SK-N-SH (cell line): Measurements from ENCODE around the gene HRH1. TPM values are rescaled to one million over a fixed set of nuclear protein-coding genes. Genes with fewer than 3 reads are reported as not detected.

Source experiments
- CTCF ChIA-PET: fragments of 300-600, 350-600 bp; formaldehyde crosslinking; extraction: SDS; loops from one replicate; lab custom pipeline; 2021; lab: Yijun Ruan, JAX
- POLR2A ChIA-PET: fragments of 350-600 bp; sonication (Branson Sonifier 250); formaldehyde crosslinking; extraction: SDS; loops from one replicate; lab custom pipeline; 2020; ENCODE audit warnings: antibody characterized with exemption, inconsistent platforms; lab: Yijun Ruan, JAX
- DNase-seq: peaks from one replicate; pipeline ENCODE4 v3.0.0; 2012
- H2AFZ ChIP-seq: fragments of 200-600 bp; sonication (generic); 2 replicates; pipeline ENCODE4 v1.8.1; 2016; ENCODE audit warnings: antibody characterized with exemption, mild to moderate bottlenecking, low read depth
- H3F3A ChIP-seq: fragments of 200-600 bp; sonication (generic); replicated peaks from 2 replicates; pipeline ENCODE3; 2016; ENCODE audit warnings: antibody characterized with exemption, mild to moderate bottlenecking; ENCODE audit not compliant: insufficient read depth
- H3K27ac ChIP-seq, 2 experiments: fragments of 200-500 bp in 1 of 2; fragments of 200-600 bp in 1 of 2; sonication (Bioruptor generic) in 1 of 2; sonication (generic), shearing (Covaris generic) in 1 of 2; 2 replicates each; pipeline versions ENCODE4 v1.5.1 to v1.6.1; 2014 to 2016; ENCODE audit warnings: low read depth in 2 of 2, inconsistent platforms in 1 of 2, low read length in 1 of 2, mild to moderate bottlenecking in 1 of 2, mixed read lengths in 1 of 2
- H3K27me3 ChIP-seq: fragments of 200-600 bp; sonication (generic), shearing (Covaris generic); 2 replicates; pipeline ENCODE4 v1.6.1; 2016; ENCODE audit warnings: mixed run types; ENCODE audit not compliant: insufficient read depth
- H3K36me3 ChIP-seq, 2 experiments: fragments of 200-500 bp in 1 of 2; fragments of 200-600 bp in 1 of 2; sonication (Bioruptor generic) in 1 of 2; sonication (generic) in 1 of 2; replicated peaks in 1 of 2; 2 replicates each; pipeline versions ENCODE3 to v1.5.1; 2014 to 2016; ENCODE audit warnings: low read length in 1 of 2, mild to moderate bottlenecking in 1 of 2; ENCODE audit not compliant: insufficient read depth in 2 of 2, control insufficient read depth in 1 of 2
- H3K4me1 ChIP-seq, 2 experiments: fragments of 200-500 bp in 1 of 2; fragments of 200-600 bp in 1 of 2; sonication (Bioruptor generic) in 1 of 2; sonication (generic), shearing (Covaris generic) in 1 of 2; 2 replicates each; pipeline versions ENCODE4 v1.5.1 to v1.6.1; 2014 to 2016; ENCODE audit warnings: low read depth in 1 of 2, low read length in 1 of 2, mixed run types in 1 of 2; ENCODE audit not compliant: insufficient read depth in 2 of 2, control insufficient read depth in 1 of 2
- H3K4me2 ChIP-seq: fragments of 200-600 bp; sonication (generic), shearing (Covaris generic); 2 replicates; pipeline ENCODE4 v1.6.1; 2017; ENCODE audit warnings: mixed run types
- H3K4me3 ChIP-seq, 2 experiments: fragments of 200-500 bp in 1 of 2; fragments of 200-600 bp in 1 of 2; sonication (Bioruptor generic) in 1 of 2; sonication (generic), shearing (Covaris generic) in 1 of 2; 2 replicates each; pipeline versions ENCODE4 v1.5.1 to v1.8.1; 2014 to 2016; ENCODE audit warnings: low read depth in 2 of 2, inconsistent platforms in 1 of 2, low read length in 1 of 2, mild to moderate bottlenecking in 1 of 2, mixed read lengths in 1 of 2, moderate library complexity in 1 of 2
- H3K79me2 ChIP-seq: fragments of 200-600 bp; sonication (generic); 2 replicates; pipeline ENCODE4 v1.8.1; 2017; ENCODE audit warnings: mild to moderate bottlenecking; ENCODE audit not compliant: insufficient read depth
- H3K9ac ChIP-seq: fragments of 200-600 bp; sonication (generic); 2 replicates; pipeline ENCODE4 v1.6.1; 2017; ENCODE audit warnings: mixed run types
- H3K9me2 ChIP-seq: fragments of 200-600 bp; sonication (generic); 2 replicates; pipeline ENCODE4 v1.6.1; 2017; ENCODE audit warnings: mixed run types
- H3K9me3 ChIP-seq: fragments of 200-600 bp; sonication (generic); 2 replicates; pipeline ENCODE4 v1.6.1; 2017; ENCODE audit warnings: mixed run types, mild to moderate bottlenecking, moderate library complexity
- H4K20me1 ChIP-seq: fragments of 200-600 bp; sonication (generic); 2 replicates; pipeline ENCODE4 v1.6.1; 2017; ENCODE audit warnings: mild to moderate bottlenecking, mixed run types; ENCODE audit not compliant: insufficient read depth
- CHD2 ChIP-seq: fragments of 150-350 bp; IDR thresholded peaks from 2 replicates; pipeline ENCODE4 v1.6.1; 2018; ENCODE audit warnings: low read length; ENCODE audit not compliant: partially characterized antibody
- EP300 ChIP-seq, 2 experiments: IDR thresholded peaks; 2 replicates each; pipeline versions ENCODE4 v1.4.0 to v1.6.1; 2012; ENCODE audit warnings: borderline replicate concordance in 1 of 2, low read depth in 1 of 2, low read length in 1 of 2
- EZH2phosphoT487 ChIP-seq: fragments of 200-600 bp; sonication (generic); IDR thresholded peaks from 2 replicates; pipeline ENCODE4 v1.6.1; 2017; ENCODE audit warnings: low read depth, mixed run types, mild to moderate bottlenecking, antibody characterized with exemption, moderate library complexity, borderline replicate concordance
- FOSL2 ChIP-seq: IDR thresholded peaks from 2 replicates; pipeline ENCODE4 v1.4.0; 2012; ENCODE audit warnings: low read depth, mild to moderate bottlenecking, moderate library complexity, borderline replicate concordance
- FOXM1 ChIP-seq: IDR thresholded peaks from 2 replicates; pipeline ENCODE4 v1.4.0; 2012; ENCODE audit warnings: low read depth, mild to moderate bottlenecking
- MXI1 ChIP-seq: IDR thresholded peaks from 2 replicates; pipeline ENCODE4 v1.6.1; 2012; ENCODE audit warnings: mild to moderate bottlenecking, low read depth, low read length, improper control_type of control experiment
- NFIC ChIP-seq: IDR thresholded peaks from 2 replicates; pipeline ENCODE4 v1.4.0; 2012; ENCODE audit warnings: borderline replicate concordance
- NRF1 ChIP-seq: IDR thresholded peaks from 2 replicates; pipeline ENCODE4 v1.6.1; 2012; ENCODE audit warnings: low read depth, mild to moderate bottlenecking, low read length
- POLR2AphosphoS5 ChIP-seq: IDR thresholded peaks from 2 replicates; pipeline ENCODE4 v1.6.1; 2012; ENCODE audit warnings: low read depth, low read length
- RCOR1 ChIP-seq: fragments of 150-350 bp; IDR thresholded peaks from 2 replicates; pipeline ENCODE4 v1.6.1; 2017; ENCODE audit warnings: antibody characterized with exemption, low read length
- SIN3A ChIP-seq: IDR thresholded peaks from 2 replicates; pipeline ENCODE4 v1.6.1; 2012; ENCODE audit warnings: low read depth, mild to moderate bottlenecking, low read length, moderate library complexity, borderline replicate concordance
- SMC3 ChIP-seq: IDR thresholded peaks from 2 replicates; pipeline ENCODE4 v1.6.1; 2012; ENCODE audit warnings: low read depth, low read length, improper control_type of control experiment
- WGBS: methylation state at CpG from one replicate; pipeline ENCODE4 v1.1.6; 2017; ENCODE audit warnings: low lambda C conversion rate; 5-methylcytosine and 5-hydroxymethylcytosine counted together
- polyA plus RNA-seq, 3 experiments: library from polyadenylated mRNA; depleted of rRNA; stranded (reverse); fragments of >200 nt; gene quantifications; 2 replicates each; pipeline ENCODE4 v1.2.3, GENCODE V29; 2012
- TF ChIP-seq, protein P1 (sequence below): IDR thresholded peaks from 2 replicates; pipeline ENCODE4; 2012
- TF ChIP-seq, protein P2 (sequence below): IDR thresholded peaks from 2 replicates; pipeline ENCODE4 v1.4.0; 2012; ENCODE audit warnings: low read depth
- TF ChIP-seq, protein P3 (sequence below): IDR thresholded peaks from 2 replicates; pipeline ENCODE4 v1.6.1; 2012; ENCODE audit warnings: mild to moderate bottlenecking, low read depth, low read length, moderate library complexity
- TF ChIP-seq, protein P4 (sequence below): IDR thresholded peaks from 2 replicates; pipeline ENCODE4 v1.4.0; 2012; ENCODE audit warnings: low read depth, borderline replicate concordance
- TF ChIP-seq, protein P5 (sequence below): fragments of 200-600 bp; sonication (generic); IDR thresholded peaks from 2 replicates; pipeline ENCODE4 v1.6.1; 2017; ENCODE audit warnings: antibody characterized with exemption, mild to moderate bottlenecking, moderate library complexity
- TF ChIP-seq, protein P6 (sequence below): fragments of 150-350 bp; IDR thresholded peaks from 2 replicates; pipeline ENCODE4 v1.6.1; 2017; ENCODE audit warnings: antibody characterized with exemption, low read length, low read depth, borderline replicate concordance

Gene HRH1
- polyA plus RNA-seq, 1 of the 3 experiments (the other 2 are of a cell fraction) = 6.2 TPM

DNA sequence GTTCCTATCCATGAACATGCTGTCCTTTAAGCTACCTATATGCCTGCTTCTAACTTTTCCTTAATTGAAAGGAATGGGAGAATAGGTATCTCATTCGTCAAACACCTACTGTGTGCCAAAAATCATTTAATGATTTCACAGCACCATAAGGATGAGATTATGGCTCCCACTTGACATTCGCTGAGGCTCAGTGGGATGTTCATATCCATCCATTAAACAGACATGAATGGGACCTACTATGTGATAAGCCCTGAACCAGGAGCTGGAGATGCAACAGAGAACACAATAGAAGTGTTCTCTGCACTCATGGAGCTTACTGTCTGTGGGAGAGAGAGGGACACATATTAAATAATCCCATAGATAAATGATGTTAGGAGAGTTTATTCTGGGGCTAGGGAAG is 49.7 kb downstream of the HRH1 start (continued):
- TF ChIP-seq SIN3A = no peak
- TF ChIP-seq, protein P1, sequence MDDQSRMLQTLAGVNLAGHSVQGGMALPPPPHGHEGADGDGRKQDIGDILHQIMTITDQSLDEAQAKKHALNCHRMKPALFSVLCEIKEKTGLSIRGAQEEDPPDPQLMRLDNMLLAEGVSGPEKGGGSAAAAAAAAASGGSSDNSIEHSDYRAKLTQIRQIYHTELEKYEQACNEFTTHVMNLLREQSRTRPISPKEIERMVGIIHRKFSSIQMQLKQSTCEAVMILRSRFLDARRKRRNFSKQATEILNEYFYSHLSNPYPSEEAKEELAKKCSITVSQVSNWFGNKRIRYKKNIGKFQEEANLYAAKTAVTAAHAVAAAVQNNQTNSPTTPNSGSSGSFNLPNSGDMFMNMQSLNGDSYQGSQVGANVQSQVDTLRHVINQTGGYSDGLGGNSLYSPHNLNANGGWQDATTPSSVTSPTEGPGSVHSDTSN = no peak
- no peak for TF ChIP-seq CHD2
- TF ChIP-seq EP300 (IDR thresholded peaks at IDR 0.05; ENCODE audit: borderline replicate concordance in 1 of 2, low read depth in 1 of 2, low read length in 1 of 2) = no peak
- TF ChIP-seq NFIC = no peak
- no peak for TF ChIP-seq SMC3
- no peak for TF ChIP-seq RCOR1
- TF ChIP-seq MXI1 = no peak
- no peak for TF ChIP-seq POLR2AphosphoS5

DNA sequence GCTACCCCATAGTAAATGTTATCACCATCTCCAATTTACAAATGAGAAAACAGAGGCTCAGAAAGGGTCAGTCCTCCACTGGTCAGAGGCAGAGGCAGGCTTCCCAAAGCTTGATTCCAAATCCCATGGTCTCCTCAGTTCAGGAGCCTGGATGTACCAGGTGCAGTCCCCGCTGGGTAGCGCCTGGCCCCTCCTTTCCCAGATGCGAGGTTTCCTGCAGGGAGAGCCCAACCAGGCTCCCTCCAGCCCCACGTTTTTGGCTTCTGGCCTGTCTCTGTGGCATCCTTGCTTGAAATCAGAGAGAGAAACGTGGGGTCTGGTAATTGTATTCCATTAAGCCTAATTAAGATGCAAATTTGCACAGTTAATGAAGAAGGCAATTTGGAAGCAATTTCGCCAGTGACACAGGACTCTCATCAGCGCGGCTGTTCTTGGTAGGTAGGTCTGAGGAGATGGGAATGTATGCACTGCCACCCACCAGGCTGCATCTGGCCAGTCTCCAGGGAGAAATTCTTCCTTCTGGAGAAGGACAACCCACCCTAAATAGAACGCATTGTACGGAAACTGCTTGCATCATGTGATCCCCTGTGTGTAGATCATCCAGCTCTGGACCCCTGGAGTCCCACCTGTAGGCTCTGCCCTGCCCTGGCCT is 50.5 kb downstream of the HRH1 start:
- 52% methylated on average over 6 of the region's 10 CpGs for WGBS
- CTCF ChIA-PET = interaction anchor here (0.9 to 4.0 kb wide), 4 partner anchors 11 to 144 kb away, joined by 3 to 41 read pairs (median 18); partner anchors contain the start of gene HRH1
- Histone ChIP-seq H3K9me2 (no peaks in the 10 kb centered on the region), H3K4me1 (peaks cover 11 to 28% of the 10 kb centered on the region in 2 experiments; a peak in 3 of 4 replicates), H3K27ac (peak overlapping the region; percentile 44 to 97; a peak in 3 of 4 replicates), H4K20me1 (no peaks in the 10 kb centered on the region), H3K9ac (no peak overlapping the region), H2AFZ (no peak overlapping the region), H3K9me3 (no peaks in the 10 kb centered on the region), H3K36me3 (peaks cover 0 to 6% of the 10 kb centered on the region in 2 experiments), H3K4me2 (peak overlapping the region; percentile 16; the same call in 1 of the 2 replicates), H3K4me3 (no peak overlapping the region), H3K79me2 (peaks cover 81% of the 10 kb centered on the region), H3K27me3 (no peaks in the 10 kb centered on the region), H3F3A (peaks cover 40% of the 10 kb centered on the region)
- POLR2A ChIA-PET = no interaction called here
- no peak for DNase-seq
- TF ChIP-seq, protein P2, sequence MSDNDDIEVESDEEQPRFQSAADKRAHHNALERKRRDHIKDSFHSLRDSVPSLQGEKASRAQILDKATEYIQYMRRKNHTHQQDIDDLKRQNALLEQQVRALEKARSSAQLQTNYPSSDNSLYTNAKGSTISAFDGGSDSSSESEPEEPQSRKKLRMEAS = 0 out of 2 replicates have a peak, but pooled peaks have one; percentile 22
- TF ChIP-seq, protein P3, sequence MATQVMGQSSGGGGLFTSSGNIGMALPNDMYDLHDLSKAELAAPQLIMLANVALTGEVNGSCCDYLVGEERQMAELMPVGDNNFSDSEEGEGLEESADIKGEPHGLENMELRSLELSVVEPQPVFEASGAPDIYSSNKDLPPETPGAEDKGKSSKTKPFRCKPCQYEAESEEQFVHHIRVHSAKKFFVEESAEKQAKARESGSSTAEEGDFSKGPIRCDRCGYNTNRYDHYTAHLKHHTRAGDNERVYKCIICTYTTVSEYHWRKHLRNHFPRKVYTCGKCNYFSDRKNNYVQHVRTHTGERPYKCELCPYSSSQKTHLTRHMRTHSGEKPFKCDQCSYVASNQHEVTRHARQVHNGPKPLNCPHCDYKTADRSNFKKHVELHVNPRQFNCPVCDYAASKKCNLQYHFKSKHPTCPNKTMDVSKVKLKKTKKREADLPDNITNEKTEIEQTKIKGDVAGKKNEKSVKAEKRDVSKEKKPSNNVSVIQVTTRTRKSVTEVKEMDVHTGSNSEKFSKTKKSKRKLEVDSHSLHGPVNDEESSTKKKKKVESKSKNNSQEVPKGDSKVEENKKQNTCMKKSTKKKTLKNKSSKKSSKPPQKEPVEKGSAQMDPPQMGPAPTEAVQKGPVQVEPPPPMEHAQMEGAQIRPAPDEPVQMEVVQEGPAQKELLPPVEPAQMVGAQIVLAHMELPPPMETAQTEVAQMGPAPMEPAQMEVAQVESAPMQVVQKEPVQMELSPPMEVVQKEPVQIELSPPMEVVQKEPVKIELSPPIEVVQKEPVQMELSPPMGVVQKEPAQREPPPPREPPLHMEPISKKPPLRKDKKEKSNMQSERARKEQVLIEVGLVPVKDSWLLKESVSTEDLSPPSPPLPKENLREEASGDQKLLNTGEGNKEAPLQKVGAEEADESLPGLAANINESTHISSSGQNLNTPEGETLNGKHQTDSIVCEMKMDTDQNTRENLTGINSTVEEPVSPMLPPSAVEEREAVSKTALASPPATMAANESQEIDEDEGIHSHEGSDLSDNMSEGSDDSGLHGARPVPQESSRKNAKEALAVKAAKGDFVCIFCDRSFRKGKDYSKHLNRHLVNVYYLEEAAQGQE = no peak
- TF ChIP-seq FOSL2 (no peak), NRF1 (no peak), EP300 (IDR thresholded peaks at IDR 0.05; ENCODE audit: borderline replicate concordance in 1 of 2, low read depth in 1 of 2, low read length in 1 of 2) (no peak), FOXM1 (no peak), NFIC (peak; percentile 44; the same call in 1 of the 2 replicates), SMC3 (no peak), EZH2phosphoT487 (no peak), POLR2AphosphoS5 (no peak)
- TF ChIP-seq, protein P4, sequence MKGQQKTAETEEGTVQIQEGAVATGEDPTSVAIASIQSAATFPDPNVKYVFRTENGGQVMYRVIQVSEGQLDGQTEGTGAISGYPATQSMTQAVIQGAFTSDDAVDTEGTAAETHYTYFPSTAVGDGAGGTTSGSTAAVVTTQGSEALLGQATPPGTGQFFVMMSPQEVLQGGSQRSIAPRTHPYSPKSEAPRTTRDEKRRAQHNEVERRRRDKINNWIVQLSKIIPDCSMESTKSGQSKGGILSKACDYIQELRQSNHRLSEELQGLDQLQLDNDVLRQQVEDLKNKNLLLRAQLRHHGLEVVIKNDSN = peak; percentile 62; the same call in 1 of the 2 replicates
- TF ChIP-seq, protein P5, sequence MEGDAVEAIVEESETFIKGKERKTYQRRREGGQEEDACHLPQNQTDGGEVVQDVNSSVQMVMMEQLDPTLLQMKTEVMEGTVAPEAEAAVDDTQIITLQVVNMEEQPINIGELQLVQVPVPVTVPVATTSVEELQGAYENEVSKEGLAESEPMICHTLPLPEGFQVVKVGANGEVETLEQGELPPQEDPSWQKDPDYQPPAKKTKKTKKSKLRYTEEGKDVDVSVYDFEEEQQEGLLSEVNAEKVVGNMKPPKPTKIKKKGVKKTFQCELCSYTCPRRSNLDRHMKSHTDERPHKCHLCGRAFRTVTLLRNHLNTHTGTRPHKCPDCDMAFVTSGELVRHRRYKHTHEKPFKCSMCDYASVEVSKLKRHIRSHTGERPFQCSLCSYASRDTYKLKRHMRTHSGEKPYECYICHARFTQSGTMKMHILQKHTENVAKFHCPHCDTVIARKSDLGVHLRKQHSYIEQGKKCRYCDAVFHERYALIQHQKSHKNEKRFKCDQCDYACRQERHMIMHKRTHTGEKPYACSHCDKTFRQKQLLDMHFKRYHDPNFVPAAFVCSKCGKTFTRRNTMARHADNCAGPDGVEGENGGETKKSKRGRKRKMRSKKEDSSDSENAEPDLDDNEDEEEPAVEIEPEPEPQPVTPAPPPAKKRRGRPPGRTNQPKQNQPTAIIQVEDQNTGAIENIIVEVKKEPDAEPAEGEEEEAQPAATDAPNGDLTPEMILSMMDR = no peak
- TF ChIP-seq, protein P6, sequence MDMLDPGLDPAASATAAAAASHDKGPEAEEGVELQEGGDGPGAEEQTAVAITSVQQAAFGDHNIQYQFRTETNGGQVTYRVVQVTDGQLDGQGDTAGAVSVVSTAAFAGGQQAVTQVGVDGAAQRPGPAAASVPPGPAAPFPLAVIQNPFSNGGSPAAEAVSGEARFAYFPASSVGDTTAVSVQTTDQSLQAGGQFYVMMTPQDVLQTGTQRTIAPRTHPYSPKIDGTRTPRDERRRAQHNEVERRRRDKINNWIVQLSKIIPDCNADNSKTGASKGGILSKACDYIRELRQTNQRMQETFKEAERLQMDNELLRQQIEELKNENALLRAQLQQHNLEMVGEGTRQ = no peak
